ES-I3 (cell line): ENCODE data around the gene PDLIM3.

ENCODE experiments used
- H3K36me3 ChIP-seq: 2 replicates; pipeline ENCODE4 v1.6.1; 2013; ENCODE audit warnings: mild to moderate bottlenecking, low read length, control low read depth, moderate library complexity; ENCODE audit not compliant: insufficient read depth
- H3K4me1 ChIP-seq: 2 replicates; pipeline ENCODE4 v1.6.1; 2013; ENCODE audit warnings: mild to moderate bottlenecking, control low read depth, low read length; ENCODE audit not compliant: insufficient read depth
- H3K9ac ChIP-seq: 2 replicates; pipeline ENCODE4 v1.6.1; 2013; ENCODE audit warnings: low read depth, mild to moderate bottlenecking, low read length, moderate library complexity
- H3K9me3 ChIP-seq: 2 replicates; pipeline ENCODE4 v1.6.1; 2013; ENCODE audit warnings: mild to moderate bottlenecking, low read length, moderate library complexity; ENCODE audit not compliant: control insufficient read depth, insufficient read depth

PDLIM3 gene

GRCh38 chr4:185534866-185535611 is at the start of gene PDLIM3:
TSS of gene PDLIM3 (minus strand) at chr4:185535507. CDS start at chr4:185535434, 73 bp downstream.
- Histone ChIP-seq H3K9me3 (no peaks in the 10 kb centered on the region), H3K9ac (peak within 1 kb of the TSS; percentile 79), H3K36me3 (no peaks in the 10 kb centered on the region), H3K4me1 (no peaks in the 10 kb centered on the region)

- no peaks in the 10 kb centered on the region for H3K36me3 ChIP-seq
- peaks cover 15% of the 10 kb centered on the region for H3K4me1 ChIP-seq
- no peak overlapping the region for H3K9ac ChIP-seq
- no peaks in the 10 kb centered on the region for H3K9me3 ChIP-seq
These were observed 48.5 kb upstream of the PDLIM3 start for GRCh38 chr4:185583813-185584212.

- Histone ChIP-seq H3K36me3 (no peaks in the 10 kb centered on the region), H3K9me3 (no peaks in the 10 kb centered on the region), H3K4me1 (peaks cover 10% of the 10 kb centered on the region), H3K9ac (no peak overlapping the region)
These were observed 47.5 kb upstream of the PDLIM3 start for GRCh38 chr4:185582651-185583400.

- no peaks in the 10 kb centered on the region; the same call in 1 of the 2 replicates for H3K4me1 ChIP-seq
- no peaks in the 10 kb centered on the region for H3K9me3 ChIP-seq
- no peak overlapping the region for H3K9ac ChIP-seq
- no peaks in the 10 kb centered on the region for H3K36me3 ChIP-seq
These were observed 45.4 kb upstream of the PDLIM3 start for GRCh38 chr4:185580699-185581098.

- no peaks in the 10 kb centered on the region for H3K4me1 ChIP-seq
- H3K9me3 ChIP-seq, result no peaks in the 10 kb centered on the region
- no peaks in the 10 kb centered on the region for H3K36me3 ChIP-seq
- no peak overlapping the region for H3K9ac ChIP-seq
These were observed 43.0 kb upstream of the PDLIM3 start for GRCh38 chr4:185578284-185578683.

- Histone ChIP-seq H3K9ac (no peak overlapping the region), H3K9me3 (no peaks in the 10 kb centered on the region), H3K36me3 (no peaks in the 10 kb centered on the region), H3K4me1 (no peaks in the 10 kb centered on the region)
These were observed 41.9 kb upstream of the PDLIM3 start for GRCh38 chr4:185576962-185577950.

- Histone ChIP-seq H3K36me3 (no peaks in the 10 kb centered on the region), H3K9ac (no peak overlapping the region), H3K4me1 (no peaks in the 10 kb centered on the region), H3K9me3 (no peaks in the 10 kb centered on the region)
These were observed 41.1 kb upstream of the PDLIM3 start for GRCh38 chr4:185576314-185576961.

GRCh38 chr4:185573651-185574199 is 38.4 kb upstream of the PDLIM3 start:
- no peaks in the 10 kb centered on the region for H3K4me1 ChIP-seq
- H3K9ac ChIP-seq, result peak overlapping the region; percentile 26; the same call in 1 of the 2 replicates
- no peaks in the 10 kb centered on the region for H3K9me3 ChIP-seq
- no peaks in the 10 kb centered on the region for H3K36me3 ChIP-seq

- Histone ChIP-seq H3K36me3 (no peaks in the 10 kb centered on the region), H3K9me3 (peaks cover 2% of the 10 kb centered on the region), H3K4me1 (peaks cover 4% of the 10 kb centered on the region; the same call in 1 of the 2 replicates), H3K9ac (no peak overlapping the region)
These were observed 35.4 kb upstream of the PDLIM3 start for GRCh38 chr4:185570727-185571126.

GRCh38 chr4:185567381-185568376 is 32.4 kb upstream of the PDLIM3 start:
- Histone ChIP-seq H3K9me3 (peaks cover 11% of the 10 kb centered on the region), H3K9ac (no peak overlapping the region), H3K36me3 (no peaks in the 10 kb centered on the region), H3K4me1 (peaks cover 4% of the 10 kb centered on the region; the same call in 1 of the 2 replicates)

GRCh38 chr4:185566972-185567371 is 31.7 kb upstream of the PDLIM3 start:
- H3K4me1 ChIP-seq, result peaks cover 4% of the 10 kb centered on the region; the same call in 1 of the 2 replicates
- no peaks in the 10 kb centered on the region for H3K36me3 ChIP-seq
- peaks cover 11% of the 10 kb centered on the region for H3K9me3 ChIP-seq
- H3K9ac ChIP-seq, result no peak overlapping the region

GRCh38 chr4:185566425-185566824 is 31.1 kb upstream of the PDLIM3 start:
- no peaks in the 10 kb centered on the region for H3K36me3 ChIP-seq

More at GRCh38 chr4:185566425-185566824, 31.1 kb upstream of the PDLIM3 start:
- peaks cover 4% of the 10 kb centered on the region; the same call in 1 of the 2 replicates for H3K4me1 ChIP-seq
- H3K9me3 ChIP-seq, result peaks cover 11% of the 10 kb centered on the region
- H3K9ac ChIP-seq, result no peak overlapping the region
